CD4-positive, alpha-beta T cell treated with Interferon gamma for 1 hour (primary cell): ENCODE measurements around the gene ENOSF1.
"Not testable (repeated sequence)": the region's sequence is repeated elsewhere in the genome, so short reads cannot be mapped to it uniquely, and the experiment has no call there.

Experiments used
- DNase-seq: peaks from one replicate; pipeline ENCODE4 v3.0.0-alpha.2; 2020

Gene ENOSF1

GRCh38 chr18:706405-706804 lies 6.0 kb downstream of the ENOSF1 start:
- DNase-seq, result no peak

- DNase-seq, result no peak
These were observed 9.0 kb downstream of the ENOSF1 start for GRCh38 chr18:703213-703967.

- no peak for DNase-seq
These were observed 14.6 kb downstream of the ENOSF1 start for GRCh38 chr18:697800-698199.

GRCh38 chr18:697012-697411 lies 15.4 kb downstream of the ENOSF1 start:
- DNase-seq, result no peak

GRCh38 chr18:693466-694187 lies 18.8 kb downstream of the ENOSF1 start:
- DNase-seq, result no peak

- no peak for DNase-seq
These were observed 19.6 kb downstream of the ENOSF1 start for GRCh38 chr18:692824-693223.

GRCh38 chr18:688323-688722 lies 24.1 kb downstream of the ENOSF1 start:
- no peak for DNase-seq

- DNase-seq, result no peak
These were observed 25.9 kb downstream of the ENOSF1 start for GRCh38 chr18:686339-687111.

GRCh38 chr18:685438-685837 lies 27.0 kb downstream of the ENOSF1 start:
- DNase-seq, result no peak

- DNase-seq, result no peak
These were observed 28.9 kb downstream of the ENOSF1 start for GRCh38 chr18:683531-683930.

- no peak for DNase-seq
These were observed 29.6 kb downstream of the ENOSF1 start for GRCh38 chr18:682833-683232.

- DNase-seq, result not testable (repeated sequence)
These were observed 30.0 kb downstream of the ENOSF1 start for GRCh38 chr18:682416-682815.

GRCh38 chr18:681985-682384 lies 30.4 kb downstream of the ENOSF1 start:
- no peak for DNase-seq

GRCh38 chr18:680392-680791 lies 32.0 kb downstream of the ENOSF1 start:
- DNase-seq, result no peak

- no peak for DNase-seq
These were observed 32.9 kb downstream of the ENOSF1 start for GRCh38 chr18:679516-679915.

- DNase-seq, result no peak
These were observed 33.8 kb downstream of the ENOSF1 start for GRCh38 chr18:678482-679182.

GRCh38 chr18:677951-678381 lies 34.5 kb downstream of the ENOSF1 start:
- DNase-seq, result no peak

- no peak for DNase-seq
These were observed 35.3 kb downstream of the ENOSF1 start for GRCh38 chr18:677145-677544.

GRCh38 chr18:676736-677135 lies 35.7 kb downstream of the ENOSF1 start:
- no peak for DNase-seq

GRCh38 chr18:676069-676468 lies 36.4 kb downstream of the ENOSF1 start:
- DNase-seq, result no peak

GRCh38 chr18:675307-675706 lies 37.1 kb downstream of the ENOSF1 start:
- DNase-seq, result no peak

GRCh38 chr18:673769-674168 lies 38.7 kb downstream of the ENOSF1 start:
- no peak for DNase-seq

- DNase-seq, result no peak
These were observed 39.1 kb downstream of the ENOSF1 start for GRCh38 chr18:673317-673716.
